Glutamatergic neuron (in vitro differentiated cells): Measurements from ENCODE around the gene DGKI. TPM values are rescaled to one million over a fixed set of nuclear protein-coding genes. Genes with fewer than 3 reads are reported as not detected.

ENCODE experiments used
- DNase-seq: peaks from one replicate; pipeline ENCODE4 v3.0.0; 2022
- H3K27ac Mint-ChIP-seq: one replicate; pipeline ENCODE4 v1.8.0; 2020; ENCODE audit warnings: mild to moderate bottlenecking, mixed read lengths, inconsistent platforms; ENCODE audit not compliant: unreplicated experiment
- H3K27me3 Mint-ChIP-seq: one replicate; pipeline ENCODE4 v1.8.0; 2020; ENCODE audit warnings: mild to moderate bottlenecking, moderate library complexity, mixed read lengths, inconsistent platforms; ENCODE audit not compliant: unreplicated experiment
- H3K36me3 Mint-ChIP-seq: one replicate; pipeline ENCODE4 v1.8.0; 2020; ENCODE audit warnings: mild to moderate bottlenecking, mixed read lengths, inconsistent platforms; ENCODE audit not compliant: unreplicated experiment
- H3K4me1 Mint-ChIP-seq: one replicate; pipeline ENCODE4 v1.8.0; 2020; ENCODE audit warnings: mild to moderate bottlenecking, low read depth, mixed read lengths, inconsistent platforms; ENCODE audit not compliant: unreplicated experiment
- H3K4me3 Mint-ChIP-seq: one replicate; pipeline ENCODE4 v1.8.0; 2020; ENCODE audit warnings: mild to moderate bottlenecking, mixed read lengths, inconsistent platforms; ENCODE audit not compliant: unreplicated experiment
- H3K9me3 Mint-ChIP-seq: one replicate; pipeline ENCODE4 v1.8.0; 2020; ENCODE audit warnings: mild to moderate bottlenecking, moderate library complexity, mixed read lengths, inconsistent platforms; ENCODE audit not compliant: unreplicated experiment
- CTCF ChIP-seq: fragments of 200-600 bp; sonication (generic); IDR thresholded peaks from one replicate; pipeline ENCODE4 v1.5.0; 2021; ENCODE audit not compliant: partially characterized antibody, unreplicated experiment
- total RNA-seq: library from RNA; stranded (reverse); fragmentation: NEBNext Ultra II Directional; extraction: Animal tissue kit (Norgen Biotek cat#: 25700); gene quantifications from one replicate; pipeline ENCODE4 v1.2.1, GENCODE V29; 2021; ENCODE audit not compliant: unreplicated experiment

DGKI gene
- total RNA-seq, 1 donor from 2014 or later, result 19.4 TPM

- Mint-ChIP-seq H3K4me1 (no peaks in the 10 kb centered on the region), H3K4me3 (no peak overlapping the region), H3K27me3 (peaks cover 3% of the 10 kb centered on the region), H3K27ac (no peak overlapping the region), H3K9me3 (no peaks in the 10 kb centered on the region), H3K36me3 (no peaks in the 10 kb centered on the region)
- TF ChIP-seq CTCF, result no peak
- DNase-seq, result no peak
Measured at GRCh38 chr7:137628216-137628615, 218.6 kb downstream of the DGKI start.

- Mint-ChIP-seq H3K4me1 (no peaks in the 10 kb centered on the region), H3K36me3 (no peaks in the 10 kb centered on the region), H3K9me3 (no peaks in the 10 kb centered on the region), H3K27ac (no peak overlapping the region), H3K4me3 (no peak overlapping the region), H3K27me3 (peaks cover 3% of the 10 kb centered on the region)
- peak; percentile 76 for DNase-seq
- peak; percentile 79 for TF ChIP-seq CTCF
Measured at GRCh38 chr7:137626469-137627067, 220.2 kb downstream of the DGKI start.

- Mint-ChIP-seq H3K36me3 (no peaks in the 10 kb centered on the region), H3K4me1 (no peaks in the 10 kb centered on the region), H3K9me3 (no peaks in the 10 kb centered on the region), H3K27me3 (peaks cover 3% of the 10 kb centered on the region), H3K27ac (no peak overlapping the region), H3K4me3 (no peak overlapping the region)
- no peak for TF ChIP-seq CTCF
- no peak for DNase-seq
Measured at GRCh38 chr7:137625197-137625596, 221.6 kb downstream of the DGKI start.

GRCh38 chr7:137619181-137619580 is 227.6 kb downstream of the DGKI start:
- no peaks in the 10 kb centered on the region for H3K4me1 Mint-ChIP-seq
- no peak overlapping the region for H3K27ac Mint-ChIP-seq
- H3K36me3 Mint-ChIP-seq, result no peaks in the 10 kb centered on the region
- DNase-seq, result no peak
- no peaks in the 10 kb centered on the region for H3K27me3 Mint-ChIP-seq
- no peak for TF ChIP-seq CTCF
- H3K4me3 Mint-ChIP-seq, result no peak overlapping the region
- peaks cover 2% of the 10 kb centered on the region for H3K9me3 Mint-ChIP-seq

GRCh38 chr7:137618748-137619147 is 228.0 kb downstream of the DGKI start:
- Mint-ChIP-seq H3K36me3 (no peaks in the 10 kb centered on the region), H3K4me1 (no peaks in the 10 kb centered on the region), H3K27ac (no peak overlapping the region), H3K4me3 (no peak overlapping the region), H3K9me3 (peaks cover 2% of the 10 kb centered on the region), H3K27me3 (no peaks in the 10 kb centered on the region)
- DNase-seq, result no peak
- no peak for TF ChIP-seq CTCF
